Endothelial cell of umbilical vein (primary cell): ENCODE data around the gene KCND1. TPM values are rescaled to one million over a fixed set of nuclear protein-coding genes. Genes with fewer than 3 reads are reported as not detected.

Experiments
- BruUV-seq: library from RNA; stranded (reverse); fragments of 400-500 nt; replicated peaks from 2 replicates; lab custom pipeline; 2021; lab: Mats Ljungman, UMichigan
- CTCF ChIA-PET: fragments of 300-600, 350-600 bp; sonication (Branson Sonifier 250); formaldehyde crosslinking; loops from one replicate; lab custom pipeline; 2021; ENCODE audit warnings: antibody characterized with exemption, inconsistent platforms; lab: Charles Lee
- POLR2A ChIA-PET: fragments of 300-600, 350-600 bp; sonication (Branson Sonifier 250); formaldehyde crosslinking; loops from one replicate; lab custom pipeline; 2021; ENCODE audit warnings: antibody characterized with exemption, inconsistent platforms; lab: Charles Lee
- DNase-seq: peaks from one replicate; pipeline ENCODE4 v3.0.0-alpha.2; 2011; ENCODE audit warnings: low read depth, low spot score
- FAIRE-seq: peaks from 2 replicates; lab custom pipeline; 2011; peaks lifted over from hg19 to GRCh38; lab: Jason Lieb, UNC
- H2AFZ ChIP-seq: 2 replicates; pipeline ENCODE4 v1.6.0; 2012; ENCODE audit warnings: low read depth, low read length, control low read depth, inconsistent platforms
- H3K27ac ChIP-seq: 2 replicates; pipeline ENCODE4 v1.5.1; 2011; ENCODE audit warnings: low read depth, mild to moderate bottlenecking, control low read depth, low read length, moderate library complexity; ENCODE audit not compliant: insufficient read depth
- H3K27me3 ChIP-seq, 2 experiments: 2 replicates each; pipeline versions ENCODE4 v1.6.0 to v1.6.1; 2011; ENCODE audit warnings: low read length in 2 of 2, mixed read lengths in 1 of 2; ENCODE audit not compliant: control insufficient read depth in 2 of 2, insufficient read depth in 2 of 2
- H3K36me3 ChIP-seq, 2 experiments: 2 replicates in 1 of 2; 3 replicates in 1 of 2; pipeline ENCODE4 v1.5.1; 2011; ENCODE audit warnings: low read length in 2 of 2, mild to moderate bottlenecking in 1 of 2, moderate library complexity in 1 of 2; ENCODE audit not compliant: control insufficient read depth in 2 of 2, insufficient read depth in 2 of 2; ENCODE audit errors: extremely low read depth in 1 of 2
- H3K4me1 ChIP-seq: 3 replicates; pipeline ENCODE4 v1.5.1; 2011; ENCODE audit warnings: mild to moderate bottlenecking, low read length; ENCODE audit not compliant: control insufficient read depth, insufficient read depth; ENCODE audit errors: extremely low read depth
- H3K4me2 ChIP-seq: 2 replicates; pipeline ENCODE4 v1.6.1; 2011; ENCODE audit warnings: low read length, control low read depth, mixed read lengths; ENCODE audit not compliant: insufficient read depth
- H3K4me3 ChIP-seq, 3 experiments: fragments of 200-600 bp in 1 of 3; sonication (generic), shearing (Covaris generic) in 1 of 3; replicated peaks in 1 of 3; 2 replicates each; pipeline ENCODE4 v1.5.1; 2011 to 2016; ENCODE audit warnings: control low read depth in 3 of 3, low read length in 3 of 3, mild to moderate bottlenecking in 2 of 3, inconsistent platforms in 1 of 3, low read depth in 1 of 3, moderate library complexity in 1 of 3; ENCODE audit not compliant: insufficient read depth in 1 of 3
- H3K79me2 ChIP-seq: 2 replicates; pipeline ENCODE4 v1.6.0; 2012; ENCODE audit warnings: low read length, inconsistent platforms; ENCODE audit not compliant: control insufficient read depth, insufficient read depth
- H3K9ac ChIP-seq: replicated peaks from 2 replicates; pipeline ENCODE3; 2011; ENCODE audit warnings: low read length, control low read depth; ENCODE audit not compliant: insufficient read depth; ENCODE audit errors: extremely low read depth
- H3K9me1 ChIP-seq: replicated peaks from 3 replicates; pipeline ENCODE4 v1.6.0; 2011; ENCODE audit warnings: mild to moderate bottlenecking, low read length; ENCODE audit not compliant: control insufficient read depth, insufficient read depth; ENCODE audit errors: extremely low read depth
- H3K9me3 ChIP-seq: replicated peaks from 2 replicates; pipeline ENCODE4 v1.5.1; 2012; ENCODE audit warnings: low read length, inconsistent platforms; ENCODE audit not compliant: control insufficient read depth, insufficient read depth
- H4K20me1 ChIP-seq: replicated peaks from 2 replicates; pipeline ENCODE3; 2011; ENCODE audit warnings: mild to moderate bottlenecking, low read length; ENCODE audit not compliant: control insufficient read depth, insufficient read depth; ENCODE audit errors: extremely low read depth
- CTCF ChIP-seq, 2 donors: IDR thresholded peaks; 1 replicate in 1 of 2; 2 replicates in 1 of 2; pipeline ENCODE4 v1.5.1; 2011; ENCODE audit warnings: low read length in 2 of 2, mild to moderate bottlenecking in 2 of 2, moderate library complexity in 2 of 2, control low read depth in 1 of 2, inconsistent platforms in 1 of 2, low read depth in 1 of 2; ENCODE audit not compliant: insufficient read depth in 1 of 2; ENCODE audit errors: extremely low read depth in 1 of 2
- EZH2 ChIP-seq: IDR thresholded peaks from 2 replicates; pipeline ENCODE4 v1.6.1; 2012; ENCODE audit warnings: borderline replicate concordance, low read depth, mild to moderate bottlenecking, moderate library complexity, low read length, inconsistent platforms; ENCODE audit not compliant: severe bottlenecking
- FOS ChIP-seq: IDR thresholded peaks from 2 replicates; pipeline ENCODE4 v1.6.1; 2011; ENCODE audit warnings: mild to moderate bottlenecking, low read length, moderate library complexity, borderline replicate concordance; ENCODE audit not compliant: insufficient read depth
- GATA2 ChIP-seq: IDR thresholded peaks from 2 replicates; pipeline ENCODE4 v1.7.0; 2011; ENCODE audit warnings: low read depth, mild to moderate bottlenecking, moderate library complexity, mixed read lengths, low read length; ENCODE audit not compliant: insufficient read length, insufficient read depth
- JUN ChIP-seq: IDR thresholded peaks from 2 replicates; pipeline ENCODE4 v1.6.1; 2011; ENCODE audit warnings: borderline replicate concordance, low read depth; ENCODE audit not compliant: insufficient read length, insufficient read depth
- MAX ChIP-seq: IDR thresholded peaks from 2 replicates; pipeline ENCODE4 v1.6.1; 2011; ENCODE audit not compliant: insufficient read depth, insufficient read length
- MYC ChIP-seq: IDR thresholded peaks from one replicate; pipeline ENCODE4 v1.6.1; 2011; ENCODE audit warnings: mild to moderate bottlenecking, low read depth, low read length
- POLR2A ChIP-seq: IDR thresholded peaks from 2 replicates; pipeline ENCODE4 v1.6.1; 2012; ENCODE audit warnings: low read depth, mild to moderate bottlenecking, control low read depth, low read length
- POLR2AphosphoS5 ChIP-seq: IDR thresholded peaks from 2 replicates; pipeline ENCODE4 v1.6.1; 2012; ENCODE audit warnings: low read depth, mild to moderate bottlenecking, control low read depth, low read length, moderate library complexity; ENCODE audit not compliant: insufficient read depth
- dilution Hi-C: fragments of 300-500 bp; cut with MboI; formaldehyde crosslinking; loops from one replicate; pipeline ENCODE4 v1.15.0; 2019; ENCODE audit warnings: low sequenced_read_pairs; ENCODE audit not compliant: extremely low pct_ligation_motif_present
- intact Hi-C: fragments of 100-400 bp; cut with micrococcal nuclease; formaldehyde crosslinking; loops from one replicate; pipeline ENCODE4 v1.10.0; 2022
- polyA plus RNA-seq, 4 experiments: library from polyadenylated mRNA; depleted of rRNA in 3 of 4; stranded (reverse) in 3 of 4; unstranded in 1 of 4; fragments of >200 nt; gene quantifications; 2 replicates each; pipeline versions ENCODE4 v1.2.1 to v1.2.3, GENCODE V29; 2011 to 2012; ENCODE audit warnings: missing spikeins in 1 of 4
- total RNA-seq: library from RNA; stranded (reverse); gene quantifications from 2 replicates; pipeline ENCODE4 v1.2.3, GENCODE V29; 2021

Gene KCND1
- total and polyA plus RNA-seq, 2 donors (not counting 3 experiments of a cell fraction or from before 2014, with no cell fraction given) = 0.54 to 1.3 TPM

DNA sequence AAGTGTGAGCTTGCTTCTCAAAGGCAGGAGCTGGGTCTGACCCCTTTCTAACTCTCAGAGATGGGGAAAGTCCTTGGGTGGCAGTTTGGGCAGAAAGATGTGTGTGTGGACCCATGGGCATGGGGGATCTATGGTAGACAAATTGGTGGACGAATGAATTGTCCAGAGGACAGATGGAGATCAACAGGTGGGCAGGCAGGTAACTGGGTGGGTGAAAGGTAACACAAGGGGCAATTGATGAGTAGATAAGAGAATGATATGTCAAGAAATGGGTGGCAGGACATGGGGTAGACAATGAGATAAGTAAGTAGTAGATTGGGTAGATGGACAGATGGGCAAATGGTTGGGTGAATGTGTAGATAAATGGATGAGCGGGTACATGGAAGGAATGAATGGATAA lies 2.9 kb upstream of the KCND1 start:
- Histone ChIP-seq H4K20me1 (no peaks in the 10 kb centered on the region), H3K4me1 (peaks cover 3% of the 10 kb centered on the region), H3K27ac (no peak overlapping the region), H3K36me3 (peaks cover 0 to 19% of the 10 kb centered on the region in 2 experiments), H3K9me1 (no peaks in the 10 kb centered on the region), H3K4me2 (no peak overlapping the region), H3K9ac (no peak overlapping the region), H3K79me2 (no peaks in the 10 kb centered on the region), H3K9me3 (no peaks in the 10 kb centered on the region), H2AFZ (no peak overlapping the region), H3K27me3 (no peaks in the 10 kb centered on the region), H3K4me3 (no peak overlapping the region)
- intact Hi-C loops (no loop called here), dilution Hi-C loops (no loop called here)
- TF ChIP-seq FOS = no peak
- no peak for TF ChIP-seq POLR2A
- no peak for TF ChIP-seq POLR2AphosphoS5
- no peak for TF ChIP-seq GATA2
- TF ChIP-seq EZH2 = no peak
- no peak for TF ChIP-seq MAX
- no peak for TF ChIP-seq MYC
- TF ChIP-seq CTCF (IDR thresholded peaks at IDR 0.05; ENCODE audit: extremely low read depth in 1 of 2, insufficient read depth in 1 of 2, low read depth in 1 of 2, low read length in 2 of 2) = no peak
- no peak for TF ChIP-seq JUN
- no TSS peak for BruUV-seq
- POLR2A ChIA-PET = no interaction called here
- CTCF ChIA-PET = no interaction called here
- no peak for FAIRE-seq
- no peak for DNase-seq
